ENCODE measurements around the gene OCEL1. TPM values are rescaled to one million over a fixed set of nuclear protein-coding genes. Genes with fewer than 3 reads are reported as not detected.

Gene OCEL1
- total RNA-seq, 1 experiment from 2014 or later, result 25.7 TPM

- H3K79me1 ChIP-seq (ENCODE audit: insufficient read depth, low read depth, low read length, poor library complexity, severe bottlenecking), result peaks cover 3% of the 10 kb centered on the region
- peaks cover 4% of the 10 kb centered on the region; the same call in 1 of the 2 replicates for H3K4me1 ChIP-seq (ENCODE audit: insufficient read depth, low read length)
- peak within 1 kb of the TSS; percentile 92 for H3K14ac ChIP-seq (ENCODE audit: insufficient read depth, low read length)
- no peaks in the 10 kb centered on the region for H3K27me3 ChIP-seq (ENCODE audit: insufficient read depth, low read length)
- no peak within 1 kb of the TSS for H4K8ac ChIP-seq (replicated peaks; ENCODE audit: insufficient read length, low read depth, low read length)
- H2BK20ac ChIP-seq (ENCODE audit: low read depth, low read length, poor library complexity, severe bottlenecking), result no peak within 1 kb of the TSS
- peak within 1 kb of the TSS; percentile 31 for H3K9ac ChIP-seq (ENCODE audit: extremely low read depth, insufficient read length, low read length)
- H3K4me2 ChIP-seq (ENCODE audit: insufficient read depth, insufficient read length, low read length), result peak within 1 kb of the TSS; percentile 63
- H4K20me1 ChIP-seq (ENCODE audit: control insufficient read depth, insufficient read depth, insufficient read length), result no peaks in the 10 kb centered on the region
- TF ChIP-seq, protein P1, sequence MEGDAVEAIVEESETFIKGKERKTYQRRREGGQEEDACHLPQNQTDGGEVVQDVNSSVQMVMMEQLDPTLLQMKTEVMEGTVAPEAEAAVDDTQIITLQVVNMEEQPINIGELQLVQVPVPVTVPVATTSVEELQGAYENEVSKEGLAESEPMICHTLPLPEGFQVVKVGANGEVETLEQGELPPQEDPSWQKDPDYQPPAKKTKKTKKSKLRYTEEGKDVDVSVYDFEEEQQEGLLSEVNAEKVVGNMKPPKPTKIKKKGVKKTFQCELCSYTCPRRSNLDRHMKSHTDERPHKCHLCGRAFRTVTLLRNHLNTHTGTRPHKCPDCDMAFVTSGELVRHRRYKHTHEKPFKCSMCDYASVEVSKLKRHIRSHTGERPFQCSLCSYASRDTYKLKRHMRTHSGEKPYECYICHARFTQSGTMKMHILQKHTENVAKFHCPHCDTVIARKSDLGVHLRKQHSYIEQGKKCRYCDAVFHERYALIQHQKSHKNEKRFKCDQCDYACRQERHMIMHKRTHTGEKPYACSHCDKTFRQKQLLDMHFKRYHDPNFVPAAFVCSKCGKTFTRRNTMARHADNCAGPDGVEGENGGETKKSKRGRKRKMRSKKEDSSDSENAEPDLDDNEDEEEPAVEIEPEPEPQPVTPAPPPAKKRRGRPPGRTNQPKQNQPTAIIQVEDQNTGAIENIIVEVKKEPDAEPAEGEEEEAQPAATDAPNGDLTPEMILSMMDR (conservative IDR thresholded peaks at IDR 0.05), result no peak
- Mint-ChIP-seq H3K36me3 (ENCODE audit: insufficient read depth in 1 of 3, low read depth in 3 of 3) (peaks cover 0 to 15% (median 11%) of the 10 kb centered on the region in 3 experiments; a peak in 5 of 7 replicates), H3K9me3 (peaks cover 0 to 3% of the 10 kb centered on the region in 2 experiments; a peak in 1 of 5 replicates), H3K4me3 (peak within 1 kb of the TSS; percentile 91 to 95), H3K27ac (peak within 1 kb of the TSS; percentile 98 to 100 (median 98)), H3K27me3 (ENCODE audit: low read depth) (peaks cover 2% of the 10 kb centered on the region; the same call in 1 of the 2 replicates), H3K4me1 (peaks cover 44 to 54% of the 10 kb centered on the region in 2 experiments)
- WGBS (ENCODE audit: extremely low coverage, insufficient read length, low lambda C conversion rate), result no CpG with 5 or more reads among the region's 72 CpGs
- H3T11ph ChIP-seq (ENCODE audit: low read length), result no peak within 1 kb of the TSS
- no peak within 1 kb of the TSS for H4K91ac ChIP-seq (ENCODE audit: insufficient read length, low read depth, low read length)
- H2BK120ac ChIP-seq (ENCODE audit: low read depth, low read length, poor library complexity, severe bottlenecking), result peak within 1 kb of the TSS; percentile 95
- H3K9me3 ChIP-seq (ENCODE audit: control insufficient read depth, low read depth, low read length), result no peaks in the 10 kb centered on the region
- H3K4ac ChIP-seq (ENCODE audit: low read depth, low read length), result no peak within 1 kb of the TSS; the same call in 1 of the 2 replicates
- peak within 1 kb of the TSS; percentile 93 for H3K18ac ChIP-seq (ENCODE audit: insufficient read length, low read depth, low read length)
- no peak within 1 kb of the TSS for H3K23ac ChIP-seq (ENCODE audit: insufficient read length, low read depth, low read length)
- peaks cover 17% of the 10 kb centered on the region for H3K23me2 ChIP-seq (ENCODE audit: insufficient read length, low read depth, low read length, poor library complexity, severe bottlenecking)
- H3K27ac ChIP-seq (ENCODE audit: insufficient read length, low read depth, low read length), result no peak within 1 kb of the TSS
- no peak within 1 kb of the TSS for H2AFZ ChIP-seq (ENCODE audit: low read length)
- H3K56ac ChIP-seq (ENCODE audit: insufficient read length, low read depth, low read length), result no peak within 1 kb of the TSS
- H4K5ac ChIP-seq (ENCODE audit: insufficient read length, low read depth, low read length), result no peak within 1 kb of the TSS
- no peak within 1 kb of the TSS for H2BK15ac ChIP-seq (ENCODE audit: low read depth, low read length)
- H2AK5ac ChIP-seq (ENCODE audit: insufficient read length, low read length), result no peak within 1 kb of the TSS
- no peak within 1 kb of the TSS for H2BK12ac ChIP-seq (ENCODE audit: insufficient read length, low read depth, low read length)
- peaks cover 26% of the 10 kb centered on the region; the same call in 1 of the 2 replicates for H3K79me2 ChIP-seq (ENCODE audit: insufficient read depth, low read length)
- no peak within 1 kb of the TSS for H2BK5ac ChIP-seq (ENCODE audit: insufficient read length, low read length)
- DNase-seq, result no peak
Observed at GRCh38 chr19:17245535-17245984, 19.5 kb downstream of the OCEL1 start, which contains the start of gene NR2F6. Gene NR2F6 (minus strand): TSS chr19:17245919. CDS start chr19:17245220, 699 bp downstream.

All from H9 (cell line).